HG03558 (cell line): ENCODE data around the gene DPYSL5.

Source experiments
- ATAC-seq: cut with Tn5 transposase; IDR thresholded peaks from one replicate; pipeline ENCODE4 v1.9.1; 2021; ENCODE audit warnings: moderate number of reproducible peaks; ENCODE audit not compliant: unreplicated experiment; ENCODE audit errors: extremely low read depth

Gene DPYSL5

DNA sequence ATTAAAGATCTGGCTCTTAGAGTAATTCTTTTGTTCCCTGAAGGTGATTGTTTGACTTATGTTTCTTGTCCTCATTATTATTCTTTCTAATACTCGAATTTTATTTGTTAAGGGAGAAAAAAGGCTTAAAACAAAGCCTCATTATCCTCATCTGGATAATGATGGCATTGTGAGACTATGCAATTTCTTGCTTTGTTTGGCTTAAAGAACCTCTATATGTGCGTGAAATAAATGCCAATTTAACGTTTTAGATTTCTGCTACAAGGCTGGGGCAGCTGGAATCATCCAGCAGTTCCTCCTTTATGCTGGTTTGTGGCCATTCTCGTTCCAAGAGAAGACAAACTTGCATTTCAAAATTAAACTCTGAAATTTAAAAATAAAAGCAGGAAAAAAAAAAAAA lies 4.9 kb upstream of the DPYSL5 start:
- no peak for ATAC-seq

DNA sequence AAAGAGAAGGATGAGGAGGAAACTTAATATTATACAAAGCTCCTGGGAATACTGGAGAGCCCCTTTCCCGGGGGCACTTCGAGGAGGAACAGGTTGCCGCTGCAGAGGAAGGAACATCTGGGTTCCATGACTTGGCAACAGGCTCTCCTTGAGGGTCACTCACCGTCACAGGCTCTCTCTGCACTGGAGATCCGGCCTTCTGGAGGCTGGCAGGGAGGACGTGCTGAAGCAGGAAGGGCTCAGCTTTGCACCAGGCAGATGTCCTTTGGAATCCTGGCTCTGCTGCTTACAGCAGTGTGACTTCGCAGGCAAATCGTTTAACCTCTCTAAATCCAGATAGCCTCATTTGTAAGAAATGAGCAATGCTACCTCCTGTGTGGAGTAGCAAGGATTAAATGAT lies 2.9 kb upstream of the DPYSL5 start:
- no peak for ATAC-seq

DNA sequence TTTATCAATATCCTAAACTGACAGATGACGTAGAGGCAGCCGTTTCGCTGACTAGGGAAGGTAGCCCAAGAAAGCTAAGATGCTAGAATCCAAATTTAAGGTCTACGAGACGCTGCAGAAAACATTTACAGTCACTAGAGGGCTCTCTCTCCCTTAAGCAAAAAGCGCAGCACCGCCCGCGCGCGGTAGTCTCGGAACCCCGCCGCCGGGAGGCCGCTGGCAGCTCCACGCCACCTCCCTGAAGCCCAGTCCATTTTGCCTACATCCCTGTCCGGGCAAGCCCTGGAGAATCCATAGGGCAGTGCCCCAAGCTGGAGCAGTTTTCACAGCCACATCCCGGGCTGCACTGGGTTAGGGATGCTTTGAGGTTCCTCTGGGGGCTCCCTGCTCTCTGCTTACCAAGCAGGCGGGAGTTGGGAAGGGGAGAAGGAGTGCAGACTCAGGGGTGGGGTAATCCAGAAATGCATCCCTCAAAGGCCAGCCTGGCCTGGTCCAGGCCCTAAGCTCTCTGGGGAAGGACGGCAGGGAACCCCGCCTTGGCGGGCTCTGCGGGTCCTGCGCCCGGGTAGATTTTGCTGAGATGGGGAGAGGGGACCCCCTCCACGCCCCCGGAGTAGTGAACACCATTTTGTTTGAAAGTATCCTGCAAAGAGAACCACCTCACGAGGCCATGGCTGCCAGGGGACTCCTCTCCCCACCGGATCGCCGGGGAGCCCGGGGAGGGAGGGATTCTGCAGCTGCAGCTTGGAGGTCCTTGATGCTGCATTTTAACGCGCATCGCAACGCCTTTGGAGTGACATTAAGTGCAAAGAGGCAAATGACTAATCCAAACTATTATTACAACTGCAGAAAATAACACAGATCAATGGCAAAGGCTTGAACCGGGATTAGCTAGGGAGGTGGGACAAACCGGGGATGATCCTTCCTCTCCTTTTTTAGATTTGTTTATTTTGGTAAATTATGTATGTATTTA lies 1.3 kb upstream of the DPYSL5 start:
- ATAC-seq = no peak

DNA sequence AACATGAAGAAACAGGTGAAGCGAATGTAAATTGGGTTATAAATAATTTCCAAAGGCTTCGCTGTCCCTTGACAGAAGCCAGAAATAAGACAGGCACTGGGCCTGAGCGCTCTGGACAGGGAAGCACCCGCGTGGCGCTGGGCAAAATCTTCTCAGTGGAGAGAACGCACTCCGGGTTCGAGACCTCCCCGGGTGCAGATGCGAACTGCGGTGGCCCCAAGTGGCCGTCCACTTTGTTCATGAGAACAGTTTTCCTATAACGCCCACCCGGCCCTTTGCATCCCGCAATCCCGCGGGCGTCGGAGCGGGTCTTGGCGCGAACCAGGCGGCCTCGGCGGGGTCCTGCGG lies 651 bp upstream of the DPYSL5 start:
- no peak for ATAC-seq

DNA sequence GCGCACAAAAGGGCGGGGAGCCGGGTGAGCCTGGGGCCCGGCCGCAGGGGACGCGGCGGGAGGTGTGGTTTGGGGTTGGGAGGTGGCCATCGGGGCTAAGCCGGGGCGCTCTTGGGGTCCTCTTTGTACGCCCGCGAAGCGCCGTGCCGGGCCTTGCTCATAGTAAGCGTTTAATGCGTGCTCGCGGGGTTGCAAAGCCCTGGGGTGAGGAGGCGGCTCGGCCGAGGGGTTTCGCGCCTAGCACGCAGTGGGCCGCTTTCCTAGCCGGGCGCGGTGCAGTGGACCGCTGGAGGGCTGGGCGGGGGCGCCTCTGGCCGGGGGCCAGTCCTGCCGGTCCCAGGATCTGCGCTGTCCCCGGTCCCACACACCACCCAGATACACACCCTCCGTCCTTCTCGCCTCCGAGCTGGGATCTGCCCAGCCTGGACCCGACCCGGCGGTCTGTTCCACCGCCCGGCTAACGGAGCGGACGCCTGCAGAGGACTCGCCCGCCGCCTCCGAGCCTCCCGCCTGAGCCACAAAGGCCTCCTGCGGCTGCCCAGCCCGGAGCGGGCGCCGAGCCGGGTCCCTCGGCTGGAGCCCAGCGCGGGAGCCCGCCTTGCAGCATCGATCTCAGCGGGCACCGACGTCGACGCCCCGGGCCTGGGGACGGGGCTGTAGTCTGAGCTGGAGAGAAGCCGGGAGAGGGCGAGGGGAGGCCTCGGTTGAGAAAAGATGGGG lies 564 bp downstream of the DPYSL5 start:
- no peak for ATAC-seq

DNA sequence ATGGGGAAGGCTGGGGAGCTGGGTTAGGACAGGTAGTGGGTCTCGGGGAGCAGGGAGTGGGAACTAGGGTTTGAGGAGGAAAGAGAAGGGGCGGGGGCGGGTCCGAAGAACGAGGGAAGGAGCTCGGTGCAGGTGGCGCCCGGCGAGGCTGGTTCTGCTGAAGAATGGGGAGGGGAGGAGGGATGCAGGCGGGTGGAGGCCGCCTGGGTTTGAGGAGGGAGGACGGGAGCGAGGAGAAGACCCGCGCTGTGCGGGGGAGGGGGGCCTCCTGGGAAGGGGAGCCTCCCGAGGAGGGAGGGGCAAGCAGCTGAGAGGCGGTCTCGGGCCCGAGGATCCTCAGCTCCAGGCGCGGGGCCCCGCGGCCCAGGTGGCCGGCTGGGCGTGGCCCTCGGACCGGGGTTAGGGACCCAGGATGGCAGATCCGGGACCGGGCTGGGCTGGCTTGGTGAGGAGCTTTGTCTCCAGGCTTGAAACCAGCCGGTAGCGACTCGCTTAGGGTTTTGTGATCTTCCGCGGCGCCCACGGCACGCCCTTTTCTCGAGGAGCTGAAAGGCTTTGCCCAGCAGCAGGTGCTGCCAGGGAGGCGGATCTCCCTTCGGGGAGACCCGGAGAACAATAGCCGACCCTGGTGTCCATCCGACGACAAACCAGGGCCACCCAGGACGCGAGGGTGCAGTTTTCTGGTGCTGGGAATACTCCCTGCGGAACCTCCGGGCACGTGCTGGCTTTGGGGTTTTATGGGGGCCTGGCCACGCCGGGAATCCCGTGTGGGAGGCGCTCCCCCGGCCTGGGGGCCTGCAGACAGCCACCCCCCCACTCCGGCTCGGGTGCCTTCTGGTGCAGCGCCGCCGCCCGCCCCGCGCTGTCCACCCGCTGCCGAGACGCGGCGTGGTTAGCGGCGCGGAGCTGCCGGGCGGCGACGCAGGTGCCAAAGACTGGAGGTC lies 1.4 kb downstream of the DPYSL5 start:
- ATAC-seq = no peak

DNA sequence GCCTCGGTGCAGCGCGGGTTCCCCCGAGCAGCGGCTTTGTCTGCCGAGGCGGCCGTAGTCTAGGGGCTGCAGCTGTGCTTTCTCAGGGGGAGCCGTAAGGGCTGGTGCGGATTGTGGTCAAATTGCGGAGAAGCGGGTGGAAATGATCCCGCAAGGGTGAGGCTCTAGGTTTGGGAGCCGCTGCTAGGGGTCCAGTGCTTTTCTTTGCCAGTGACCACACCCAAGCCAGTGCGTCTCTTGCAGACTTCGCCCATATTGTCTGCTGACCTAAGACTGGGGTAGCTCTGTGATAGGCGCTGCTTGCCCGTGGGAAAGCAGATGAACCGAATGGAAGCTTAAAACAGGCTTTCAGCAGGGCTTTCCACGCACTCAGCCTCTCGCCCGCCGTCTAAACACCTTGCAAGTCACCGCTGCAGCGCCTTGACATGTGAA lies 2.1 kb downstream of the DPYSL5 start:
- ATAC-seq = no peak

DNA sequence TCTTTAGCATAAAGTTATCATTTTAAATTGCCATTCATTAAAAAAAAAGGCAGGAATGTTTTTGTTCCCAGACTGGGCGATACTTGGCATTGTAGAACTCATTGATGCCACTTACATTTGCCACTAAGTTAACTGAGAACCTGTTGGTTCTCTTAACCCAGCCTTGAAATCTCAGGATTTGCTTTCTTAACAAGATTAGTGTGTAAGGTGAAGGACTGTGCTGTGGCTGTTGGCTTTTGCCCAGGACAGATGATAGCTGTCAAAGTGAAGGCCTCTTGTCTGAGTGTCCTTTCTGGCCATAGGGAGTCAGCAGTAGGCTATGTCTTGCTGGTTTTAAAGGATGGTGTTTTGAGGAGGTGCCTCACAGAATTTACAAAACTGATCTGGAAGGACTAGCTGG lies 2.6 kb downstream of the DPYSL5 start:
- ATAC-seq = no peak

DNA sequence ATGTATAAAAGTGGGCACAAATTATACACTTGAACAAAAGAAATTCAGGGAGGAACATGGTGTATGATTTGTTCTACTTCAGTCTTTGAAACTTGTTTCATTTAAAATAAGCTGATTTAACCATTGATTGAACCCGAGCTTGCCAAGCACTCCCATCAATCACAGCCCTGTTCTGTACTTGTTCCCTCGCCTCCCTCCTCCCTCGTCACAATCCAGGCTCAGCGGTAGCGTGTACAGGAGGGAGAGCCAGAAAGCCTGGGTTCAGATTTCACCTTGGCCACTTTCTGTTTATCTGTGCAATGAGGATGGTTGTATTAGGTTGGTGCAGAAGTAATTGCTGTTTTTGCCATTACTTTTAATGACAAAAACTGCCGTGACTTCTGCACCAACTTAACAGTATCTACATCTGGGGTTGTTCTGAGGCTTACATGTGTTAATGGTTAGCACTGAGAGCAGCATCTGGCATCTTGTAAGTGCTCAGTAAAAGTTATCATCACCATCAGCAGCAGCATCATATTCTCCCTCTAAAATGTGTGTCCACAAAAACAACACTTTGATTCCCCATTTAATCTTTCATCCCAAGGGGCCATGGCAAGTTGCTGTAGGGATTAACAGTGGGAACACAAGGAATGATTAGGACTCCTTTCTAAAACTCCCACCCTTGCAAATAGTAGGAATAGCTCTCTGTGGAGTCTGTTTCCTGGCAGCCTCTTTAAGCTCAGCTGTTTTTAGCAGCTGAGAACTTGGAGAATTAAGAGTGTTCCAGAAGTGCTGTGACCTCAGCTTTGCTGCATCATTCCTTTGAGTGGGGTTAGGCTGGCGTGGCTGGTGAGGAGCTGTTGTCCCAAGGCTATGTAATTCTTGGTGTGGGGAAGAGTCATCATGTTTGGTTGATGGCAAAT lies 4.7 kb downstream of the DPYSL5 start:
- no peak for ATAC-seq

DNA sequence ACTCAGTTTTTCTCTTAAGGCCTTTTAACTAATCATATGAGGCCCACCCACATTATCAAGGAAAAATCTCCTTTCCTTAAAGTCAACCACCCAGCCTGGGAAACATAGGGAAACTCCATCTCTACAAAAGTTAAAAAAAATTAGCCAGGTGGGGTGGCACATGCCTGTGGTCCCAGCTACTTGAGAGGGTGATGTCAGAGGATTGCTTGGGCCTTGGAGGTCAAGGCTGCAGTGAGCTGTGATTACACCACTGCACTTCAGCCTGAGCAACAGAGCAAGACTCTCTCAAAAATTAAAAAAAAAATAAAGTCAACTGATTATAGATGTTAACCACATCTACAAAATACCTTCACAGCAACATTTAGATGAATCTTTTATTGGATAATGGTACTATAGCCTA lies 5.8 kb downstream of the DPYSL5 start:
- ATAC-seq = no peak

DNA sequence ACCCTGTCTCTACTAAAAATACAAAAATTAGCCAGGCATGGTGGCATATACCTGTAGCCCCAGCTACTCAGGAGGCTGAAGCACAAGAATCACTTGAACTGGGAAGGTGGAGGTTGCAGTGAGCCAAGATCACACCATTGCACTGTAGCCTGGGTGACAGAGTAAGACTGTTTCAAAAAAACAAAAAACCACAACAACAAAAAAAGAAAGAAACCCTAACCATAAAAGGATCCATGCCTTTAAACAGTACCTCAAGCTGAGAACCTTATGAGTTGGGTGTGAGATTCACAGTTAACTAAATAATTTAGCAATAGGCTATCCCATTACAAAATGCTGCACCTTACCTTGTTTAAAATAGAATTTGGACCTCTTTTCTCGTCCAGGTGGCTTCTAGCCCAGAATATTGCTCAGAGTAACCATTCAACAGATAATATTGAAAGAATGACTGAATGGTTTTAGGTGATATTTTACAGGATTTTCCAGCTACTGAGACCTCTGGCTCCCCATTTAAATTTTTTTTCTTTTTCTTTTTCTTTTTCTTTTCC lies 6.4 kb downstream of the DPYSL5 start:
- ATAC-seq = no peak

DNA sequence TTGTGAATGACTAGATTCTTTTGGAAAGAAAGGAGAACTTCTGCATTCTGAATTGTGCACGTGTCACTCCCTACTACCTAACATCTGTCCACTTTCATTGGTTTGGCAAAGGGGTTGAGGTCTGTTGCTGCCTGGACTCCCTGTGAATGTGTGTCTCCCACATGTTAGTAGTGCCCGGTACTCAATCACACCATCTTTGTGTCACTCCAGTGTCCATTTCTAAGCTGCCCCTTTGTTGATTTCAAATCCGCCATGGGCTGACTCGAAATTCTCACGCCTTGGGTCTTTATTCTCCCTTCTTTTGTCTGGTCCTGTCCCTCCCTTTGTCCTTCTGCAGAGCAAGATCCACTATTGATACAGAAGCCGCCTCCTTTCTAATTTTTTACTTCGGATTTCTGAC lies 7.5 kb downstream of the DPYSL5 start:
- ATAC-seq = no peak

DNA sequence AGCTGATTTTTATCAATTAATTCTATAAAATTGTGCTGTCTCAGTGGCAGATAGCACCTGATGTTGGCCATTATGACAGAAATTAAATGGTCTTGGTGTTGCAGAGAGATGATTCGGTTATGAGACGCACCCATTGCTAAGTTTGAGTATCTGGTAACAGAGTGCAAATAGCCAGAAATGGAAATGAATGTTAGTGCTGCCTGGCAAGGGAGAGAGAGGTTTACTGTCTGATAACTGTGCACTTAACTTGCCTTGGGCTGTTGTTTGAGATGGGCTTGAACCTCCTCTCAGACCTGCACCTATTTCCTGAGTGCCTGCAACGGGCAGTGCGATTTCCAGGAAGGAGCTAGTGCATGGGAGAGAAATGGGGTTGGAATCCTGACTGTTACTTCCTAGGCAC lies 11.7 kb downstream of the DPYSL5 start:
- no peak for ATAC-seq

DNA sequence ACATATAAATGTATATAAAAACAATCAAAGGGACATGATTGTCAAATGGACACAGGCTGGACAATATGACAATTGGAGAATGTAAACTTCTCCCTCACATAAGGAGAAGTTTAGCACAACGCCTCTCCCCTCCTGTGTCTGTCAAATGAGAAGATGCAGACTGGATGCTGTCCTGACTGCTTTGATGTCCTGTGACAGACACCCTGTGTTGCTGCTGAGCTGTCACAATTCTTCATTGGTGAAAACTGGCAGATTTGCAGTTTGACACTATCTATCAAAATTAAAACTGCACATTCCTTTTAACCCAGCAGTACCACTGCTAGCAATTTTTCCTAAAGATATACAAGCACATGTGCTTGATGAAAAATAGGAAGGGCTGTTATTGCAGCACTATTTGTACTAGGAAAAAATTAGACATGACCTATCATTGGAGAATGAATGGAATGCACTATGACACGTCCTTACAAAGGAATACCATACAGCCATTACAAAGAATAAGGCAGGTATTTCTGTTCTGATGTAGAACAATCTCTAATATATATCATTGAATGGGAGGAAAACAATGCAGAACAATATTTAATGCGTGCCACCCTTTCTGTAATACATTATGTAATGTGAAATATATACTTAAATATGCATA lies 12.4 kb downstream of the DPYSL5 start:
- ATAC-seq = no peak

DNA sequence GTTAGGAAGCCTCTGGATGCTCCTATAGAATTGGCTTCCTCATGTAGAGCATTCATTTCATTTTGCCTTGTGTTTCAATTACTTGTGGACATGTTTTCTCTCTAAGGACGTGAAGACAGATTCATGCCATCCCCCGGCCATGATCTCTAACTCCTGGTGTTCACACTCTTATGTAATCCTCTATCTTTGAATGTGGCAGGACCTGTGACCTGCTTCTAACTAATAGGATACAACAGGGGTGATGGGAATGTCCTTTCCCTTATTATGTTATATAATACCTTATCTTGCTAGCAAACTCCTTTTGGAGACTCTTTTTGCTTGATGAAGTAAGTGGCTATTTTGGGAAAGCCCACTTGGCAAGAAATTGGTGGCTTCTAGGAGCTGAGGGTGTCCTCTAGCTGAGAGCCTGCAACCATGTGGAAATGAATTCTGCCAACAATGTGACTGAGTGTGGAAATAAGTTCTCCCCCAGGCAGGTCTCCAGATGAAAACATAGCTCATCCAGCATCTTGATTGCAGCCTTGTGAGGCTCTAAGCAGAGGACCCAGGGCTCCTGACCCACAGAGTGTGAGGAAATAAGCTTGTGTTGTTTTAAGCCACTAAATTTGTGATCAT lies 13.8 kb downstream of the DPYSL5 start:
- ATAC-seq = no peak

DNA sequence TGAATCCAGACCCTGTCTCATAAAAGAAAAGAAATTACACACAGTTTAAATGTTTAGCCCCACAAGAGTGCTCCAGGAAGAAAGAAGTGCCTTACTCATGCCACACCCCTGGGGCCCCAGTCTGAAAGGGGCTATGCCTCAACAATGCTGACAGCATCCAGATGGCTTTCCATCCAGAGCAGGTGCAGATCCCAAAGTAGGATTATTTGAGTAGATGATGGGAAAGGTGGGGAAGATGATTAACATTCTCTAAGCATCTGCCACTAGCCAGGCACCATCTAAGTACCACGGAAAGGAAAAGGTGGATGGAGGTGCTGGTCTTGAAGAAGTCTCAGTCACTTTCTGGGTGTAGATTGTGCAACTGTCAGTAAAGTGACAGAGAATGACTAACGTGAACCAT lies 16.3 kb downstream of the DPYSL5 start:
- ATAC-seq = no peak

DNA sequence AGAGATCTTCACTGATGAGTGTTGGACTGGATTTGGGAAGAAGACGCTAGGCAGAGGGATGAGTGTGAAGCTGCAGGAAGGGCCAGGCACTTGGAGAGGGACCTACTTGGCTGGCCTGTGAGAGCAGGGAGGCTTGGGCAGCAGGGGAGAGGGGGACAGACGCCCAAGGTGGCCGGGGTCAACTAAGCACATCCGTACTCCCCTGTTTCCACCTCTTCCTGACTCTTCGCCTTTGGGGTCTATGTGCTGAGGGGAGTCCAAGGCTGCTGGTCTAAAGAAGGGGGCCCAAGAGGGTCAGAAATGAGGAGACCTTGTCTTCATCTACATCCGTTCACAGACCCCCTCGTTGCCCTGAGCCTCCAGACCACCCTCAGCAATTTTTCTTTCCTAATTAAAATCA lies 16.7 kb downstream of the DPYSL5 start:
- no peak for ATAC-seq

DNA sequence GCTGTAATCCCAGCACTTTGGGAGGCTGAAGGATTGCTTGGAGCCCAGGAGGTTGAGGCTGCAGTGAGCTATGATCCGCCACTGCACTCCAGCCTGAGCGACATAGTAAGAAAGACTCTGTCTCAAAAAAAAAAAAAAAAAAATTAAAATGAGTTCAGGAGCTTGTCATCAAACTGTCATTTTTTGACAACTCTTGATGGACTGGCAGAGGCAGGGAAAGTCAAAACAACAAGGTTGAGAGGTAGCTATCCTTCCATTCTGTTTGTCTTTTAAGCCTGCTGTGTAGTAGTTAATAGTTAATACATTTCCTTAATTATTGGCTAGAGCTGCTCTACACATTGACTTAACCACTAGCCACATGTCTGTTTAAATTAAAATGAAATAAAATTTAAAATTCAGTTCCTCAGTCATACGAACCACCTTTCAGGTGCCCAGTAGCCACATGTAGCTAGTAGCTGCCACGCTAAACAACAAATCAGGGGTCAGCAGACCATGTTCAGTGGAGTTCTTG lies 22.7 kb downstream of the DPYSL5 start:
- no peak for ATAC-seq
